Spleen (tissue), 11 donors: ENCODE data around the gene C1orf198. TPM values are rescaled to one million over a fixed set of nuclear protein-coding genes. Genes with fewer than 3 reads are reported as not detected.

Source experiments
- DNase-seq: peaks from one replicate; pipeline ENCODE4 v3.0.0-alpha.2; 2020
- H3K27ac ChIP-seq, 8 donors: fragments of 200-600 bp; sonication (generic) in 7 of 8; 1 replicate in 4 of 8; 2 replicates in 4 of 8; pipeline versions ENCODE4 v1.5.0 to v1.8.0; 2016 to 2021; ENCODE audit warnings: inconsistent platforms in 4 of 8, mild to moderate bottlenecking in 4 of 8, moderate library complexity in 1 of 8
- H3K27me3 ChIP-seq, 7 donors: fragments of 200-600 bp; sonication (generic) in 6 of 7; replicated peaks in 1 of 7; 1 replicate in 4 of 7; 2 replicates in 3 of 7; pipeline versions ENCODE4 v1.5.0 to v1.8.0; 2016 to 2021; ENCODE audit warnings: inconsistent platforms in 3 of 7, mild to moderate bottlenecking in 1 of 7
- H3K36me3 ChIP-seq, 6 donors: fragments of 200-600 bp; sonication (generic) in 5 of 6; 1 replicate in 4 of 6; 2 replicates in 2 of 6; pipeline versions ENCODE4 v1.5.0 to v1.8.0; 2016 to 2021; ENCODE audit warnings: inconsistent platforms in 2 of 6
- H3K4me1 ChIP-seq, 6 donors: fragments of 200-600 bp; sonication (generic) in 5 of 6; 1 replicate in 3 of 6; 2 replicates in 3 of 6; pipeline versions ENCODE4 v1.5.0 to v1.8.0; 2016 to 2021; ENCODE audit warnings: inconsistent platforms in 3 of 6
- H3K4me3 ChIP-seq, 8 donors: fragments of 200-600 bp; sonication (generic) in 7 of 8; 1 replicate in 4 of 8; 2 replicates in 4 of 8; pipeline versions ENCODE4 v1.5.0 to v1.8.0; 2016 to 2021; ENCODE audit warnings: inconsistent platforms in 4 of 8, mild to moderate bottlenecking in 4 of 8, moderate library complexity in 2 of 8
- H3K9me3 ChIP-seq, 8 donors: fragments of 200-600 bp; sonication (generic) in 7 of 8; 1 replicate in 4 of 8; 2 replicates in 4 of 8; pipeline versions ENCODE4 v1.5.0 to v1.8.0; 2016 to 2021; ENCODE audit warnings: inconsistent platforms in 4 of 8
- CTCF ChIP-seq, 11 experiments: fragments of 200-600 bp in 7 of 11; fragments of 450-650 bp in 4 of 11; sonication (generic) in 4 of 11; IDR thresholded peaks in 8 of 11; conservative IDR thresholded peaks in 3 of 11; 1 replicate in 7 of 11; 2 replicates in 4 of 11; pipeline versions ENCODE4 v1.4.0 to v1.8.0; 2016 to 2021; ENCODE audit warnings: antibody characterized with exemption in 11 of 11, inconsistent platforms in 4 of 11, mild to moderate bottlenecking in 1 of 11
- POLR2A ChIP-seq, 3 donors: fragments of 450-650 bp; IDR thresholded peaks; one replicate each; pipeline ENCODE4 v1.5.1; 2017; ENCODE audit warnings: antibody characterized with exemption in 3 of 3, mild to moderate bottlenecking in 1 of 3
- POLR2AphosphoS5 ChIP-seq, 3 donors: sonication (generic); formaldehyde crosslinking; IDR thresholded peaks; one replicate each; pipeline ENCODE4 v1.5.1; 2017; ENCODE audit warnings: antibody characterized with exemption in 3 of 3
- WGBS, 5 donors: extraction: QIAGEN DNeasy Blood & Tissue Kit in 3 of 5; methylation state at CpG; one replicate each; pipeline versions ENCODE4 v1.1.5 to v1.1.7; 2013 to 2018; 5-methylcytosine and 5-hydroxymethylcytosine counted together
- intact Hi-C: fragments of 100-400 bp; cut with DNase I; formaldehyde crosslinking; loops from one replicate; pipeline ENCODE4 v1.15.0; 2023; ENCODE audit warnings: low total_unique reads
- polyA plus RNA-seq, 3 donors: library from polyadenylated mRNA; stranded (reverse); fragments of 200-250 nt; gene quantifications; one replicate each; pipeline ENCODE4 v1.2.1, GENCODE V29; 2013
- total RNA-seq, 7 donors: library from RNA; depleted of rRNA in 3 of 7; stranded (reverse); fragments of >200 nt in 3 of 7; fragmentation: NEBNext Ultra II Directional in 4 of 7; extraction: Animal tissue kit (Norgen Biotek cat#: 25700) in 4 of 7; gene quantifications; one replicate each; pipeline versions ENCODE4 v1.1.0 to v1.2.1, GENCODE V29; 2016 to 2021
- donor health status: healthy with polysubstance abuse.
- donor health status: DM: no; HTN: no; CAD: no; lungs with moderate emphysema.
- donor health status: DM: no; HTN: no; CAD: no.
- donor health status: Bipolar disorder and iron deficiency.
- donor health status: healthy.
- donor health status: DM: no; HTN: no; CAD: no.
- donor health status: DM: yes; HTN: yes; CAD: no.

C1orf198 gene
- total and polyA plus RNA-seq, 10 donors: 5.0 to 32.7 (median 18.4) TPM

GRCh38 chr1:230814949-230815692 lies 53.2 kb downstream of the C1orf198 start:
- Histone ChIP-seq H3K27me3 (no peaks in the 10 kb centered on the region), H3K36me3 (no peaks in the 10 kb centered on the region), H3K4me3 (no peak overlapping the region), H3K9me3 (peaks cover 4 to 28% (median 22%) of the 10 kb centered on the region in 8 donors), H3K27ac (no peak overlapping the region), H3K4me1 (no peaks in the 10 kb centered on the region)
- no peak for TF ChIP-seq POLR2AphosphoS5 (IDR thresholded peaks at IDR 0.05)
- no peak for TF ChIP-seq CTCF (IDR thresholded peaks at IDR 0.05 in 8 of 11, conservative IDR thresholded peaks at IDR 0.05 in 3 of 11)
- TF ChIP-seq POLR2A (IDR thresholded peaks at IDR 0.05): no peak
- intact Hi-C loops: no loop called here
- WGBS, 5 donors: 56 to 84% (median 58%) methylated on average over 3 of the region's 3 CpGs
- DNase-seq: no peak

GRCh38 chr1:230812568-230812967 lies 55.8 kb downstream of the C1orf198 start:
- Histone ChIP-seq H3K27ac (no peak overlapping the region), H3K9me3 (peaks cover 4 to 28% (median 22%) of the 10 kb centered on the region in 8 donors), H3K4me1 (no peaks in the 10 kb centered on the region), H3K27me3 (no peaks in the 10 kb centered on the region), H3K4me3 (no peak overlapping the region), H3K36me3 (no peaks in the 10 kb centered on the region)
- intact Hi-C loops: no loop called here
- 90 to 97% (median 92%) methylated on average over 2 of the region's 2 CpGs for WGBS, 5 donors
- DNase-seq: no peak
- TF ChIP-seq CTCF (IDR thresholded peaks at IDR 0.05 in 8 of 11, conservative IDR thresholded peaks at IDR 0.05 in 3 of 11): no peak
- no peak for TF ChIP-seq POLR2AphosphoS5 (IDR thresholded peaks at IDR 0.05)
- no peak for TF ChIP-seq POLR2A (IDR thresholded peaks at IDR 0.05)

- 77 to 91% (median 83%) methylated on average over 8 of the region's 8 CpGs for WGBS, 5 donors
- no peaks in the 10 kb centered on the region for H3K27me3 ChIP-seq
- no peaks in the 10 kb centered on the region for H3K36me3 ChIP-seq
- no peak for DNase-seq
- TF ChIP-seq POLR2AphosphoS5 (IDR thresholded peaks at IDR 0.05) (no peak), CTCF (IDR thresholded peaks at IDR 0.05 in 8 of 11, conservative IDR thresholded peaks at IDR 0.05 in 3 of 11) (no peak), POLR2A (IDR thresholded peaks at IDR 0.05) (no peak)
- intact Hi-C loops: no loop called here
- H3K9me3 ChIP-seq: peaks cover 4 to 35% (median 23%) of the 10 kb centered on the region in 8 donors
- no peak overlapping the region for H3K4me3 ChIP-seq
- no peaks in the 10 kb centered on the region for H3K4me1 ChIP-seq
- no peak overlapping the region for H3K27ac ChIP-seq
These were observed 58.9 kb downstream of the C1orf198 start for GRCh38 chr1:230809256-230809990.

GRCh38 chr1:230808281-230808872 lies 59.9 kb downstream of the C1orf198 start:
- WGBS, 5 donors: 75 to 86% (median 81%) methylated on average over 4 of the region's 4 CpGs
- Histone ChIP-seq H3K9me3 (peaks cover 4 to 30% (median 17%) of the 10 kb centered on the region in 8 donors), H3K27me3 (no peaks in the 10 kb centered on the region), H3K4me3 (no peak overlapping the region), H3K27ac (no peak overlapping the region), H3K36me3 (no peaks in the 10 kb centered on the region), H3K4me1 (no peaks in the 10 kb centered on the region)
- DNase-seq: no peak
- TF ChIP-seq POLR2AphosphoS5 (IDR thresholded peaks at IDR 0.05): no peak
- no peak for TF ChIP-seq CTCF (IDR thresholded peaks at IDR 0.05 in 8 of 11, conservative IDR thresholded peaks at IDR 0.05 in 3 of 11)
- no peak for TF ChIP-seq POLR2A (IDR thresholded peaks at IDR 0.05)
- intact Hi-C loops: no loop called here
